ENCODE data around the gene GCN1.
A peak's percentile ranks its signal among the peaks of the same experiment; 100 is the strongest.

Gene GCN1

GRCh38 chr12:120121343-120121742, 73.2 kb downstream of the GCN1 start:
- DNase-seq (ENCODE audit: low read depth in 2 of 3, low spot score in 2 of 3) = no peak

GRCh38 chr12:120119271-120119973, 75.1 kb downstream of the GCN1 start:
- DNase-seq (ENCODE audit: low read depth in 2 of 3, low spot score in 2 of 3) = no peak

GRCh38 chr12:120118321-120119061, 76.0 kb downstream of the GCN1 start:
- DNase-seq (ENCODE audit: low read depth in 2 of 3, low spot score in 2 of 3) = no peak

GRCh38 chr12:120117961-120118320, 76.6 kb downstream of the GCN1 start:
- DNase-seq (ENCODE audit: low read depth in 2 of 3, low spot score in 2 of 3) = no peak

GRCh38 chr12:120116792-120117651, 77.5 kb downstream of the GCN1 start:
- peak; percentile 92 to 98 (median 94) for DNase-seq (ENCODE audit: low read depth in 2 of 3, low spot score in 2 of 3)

- DNase-seq (ENCODE audit: low read depth in 2 of 3, low spot score in 2 of 3) = no peak
Measured at GRCh38 chr12:120116441-120116791, 78.1 kb downstream of the GCN1 start, which contains the start of gene RAB35. Gene RAB35 (minus strand): TSS chr12:120116753. CDS start chr12:120116650, 103 bp downstream.

GRCh38 chr12:120115692-120116440, 78.6 kb downstream of the GCN1 start:
- peak in 1 of 3 experiments; percentile 29 for DNase-seq (ENCODE audit: low read depth in 2 of 3, low spot score in 2 of 3)

GRCh38 chr12:120115066-120115465, 79.4 kb downstream of the GCN1 start:
- no peak for DNase-seq (ENCODE audit: low read depth in 2 of 3, low spot score in 2 of 3)

- DNase-seq (ENCODE audit: low read depth in 2 of 3, low spot score in 2 of 3) = no peak
Measured at GRCh38 chr12:120110550-120111501, 83.7 kb downstream of the GCN1 start.

GRCh38 chr12:120109570-120110267, 84.8 kb downstream of the GCN1 start:
- DNase-seq (ENCODE audit: low read depth in 2 of 3, low spot score in 2 of 3) = no peak

GRCh38 chr12:120106151-120106550, 88.4 kb downstream of the GCN1 start:
- DNase-seq (ENCODE audit: low read depth in 2 of 3, low spot score in 2 of 3) = no peak

- DNase-seq (ENCODE audit: low read depth in 2 of 3, low spot score in 2 of 3) = no peak
Measured at GRCh38 chr12:120103371-120103770, 91.1 kb downstream of the GCN1 start.

GRCh38 chr12:120103044-120103338, 91.5 kb downstream of the GCN1 start:
- no peak for DNase-seq (ENCODE audit: low read depth in 2 of 3, low spot score in 2 of 3)

GRCh38 chr12:120102189-120103043, 92.1 kb downstream of the GCN1 start:
- no peak for DNase-seq (ENCODE audit: low read depth in 2 of 3, low spot score in 2 of 3)

- no peak for DNase-seq (ENCODE audit: low read depth in 2 of 3, low spot score in 2 of 3)
Measured at GRCh38 chr12:120101617-120102016, 92.9 kb downstream of the GCN1 start.

GRCh38 chr12:120101182-120101581, 93.3 kb downstream of the GCN1 start:
- no peak for DNase-seq (ENCODE audit: low read depth in 2 of 3, low spot score in 2 of 3)

- DNase-seq (ENCODE audit: low read depth in 2 of 3, low spot score in 2 of 3) = no peak
Measured at GRCh38 chr12:120100630-120101029, 93.9 kb downstream of the GCN1 start.

GRCh38 chr12:120099738-120100137, 94.8 kb downstream of the GCN1 start:
- DNase-seq (ENCODE audit: low read depth in 2 of 3, low spot score in 2 of 3) = no peak

All from activated CD8-positive, alpha-beta memory T cell treated with anti-CD3 and anti-CD28 coated beads for 48 hours (primary cell).